ENCODE measurements around the gene NPTXR. TPM values are rescaled to one million over a fixed set of nuclear protein-coding genes. Genes with fewer than 3 reads are reported as not detected.

The NPTXR gene
- total RNA-seq, 1 experiment from 2014 or later: 129 TPM

DNA sequence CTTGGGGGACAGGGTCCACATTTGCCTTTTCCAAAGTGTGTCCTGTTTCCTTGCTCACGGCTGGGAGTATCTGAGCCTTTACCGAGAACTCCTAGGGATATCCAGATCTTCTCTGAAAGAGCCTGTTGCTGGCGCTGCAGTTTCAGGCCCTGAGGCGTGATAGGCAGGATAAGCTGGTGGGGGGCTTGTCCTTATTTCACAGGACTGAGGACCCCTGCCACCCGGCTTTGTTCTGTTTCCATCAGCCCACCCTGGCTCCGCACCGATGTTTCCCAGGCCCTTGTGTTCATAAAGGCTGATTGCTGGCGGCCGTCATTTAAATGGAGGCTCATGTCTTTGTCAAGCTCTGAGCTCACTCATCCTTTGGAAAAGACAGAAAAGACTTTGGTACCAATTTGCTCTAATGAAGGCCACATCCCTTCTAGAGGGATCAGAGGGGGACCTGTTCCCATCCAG is 9.4 kb upstream of the NPTXR start:
- DNase-seq (ENCODE audit: low spot score): no peak
- Histone ChIP-seq H3K36me3 (ENCODE audit: insufficient read depth, low read length, poor library complexity, severe bottlenecking) (no peaks in the 10 kb centered on the region), H3K4me3 (ENCODE audit: low read depth, low read length, poor library complexity, severe bottlenecking) (no peak overlapping the region), H3K4me1 (ENCODE audit: insufficient read depth, low read length, poor library complexity, severe bottlenecking) (peaks cover 5% of the 10 kb centered on the region), H3K9me3 (ENCODE audit: low read depth, low read length, poor library complexity, severe bottlenecking) (no peaks in the 10 kb centered on the region), H3K27ac (ENCODE audit: low read depth, low read length, poor library complexity, severe bottlenecking) (no peak overlapping the region), H3K27me3 (replicated peaks; ENCODE audit: insufficient read depth, low read depth, low read length, poor library complexity) (no peaks in the 10 kb centered on the region)
- ChIA-PET CTCF (interaction anchor here (0.5 to 1.1 kb wide), 2 partner anchors 84 to 266 kb away, joined by 3 read pairs; no protein-coding TSS in a partner anchor), POLR2A (ENCODE audit: low non-redundant PET) (no interaction called here)
- intact Hi-C loops (cut with micrococcal nuclease; ENCODE audit: unreplicated experiment): no loop called here
- no TSS peak for BruUV-seq (replicated peaks)
- no peak for TF ChIP-seq EZH2 (IDR thresholded peaks at IDR 0.05; ENCODE audit: borderline replicate concordance, low read depth, low read length, poor library complexity, severe bottlenecking)
- TF ChIP-seq, protein P1, sequence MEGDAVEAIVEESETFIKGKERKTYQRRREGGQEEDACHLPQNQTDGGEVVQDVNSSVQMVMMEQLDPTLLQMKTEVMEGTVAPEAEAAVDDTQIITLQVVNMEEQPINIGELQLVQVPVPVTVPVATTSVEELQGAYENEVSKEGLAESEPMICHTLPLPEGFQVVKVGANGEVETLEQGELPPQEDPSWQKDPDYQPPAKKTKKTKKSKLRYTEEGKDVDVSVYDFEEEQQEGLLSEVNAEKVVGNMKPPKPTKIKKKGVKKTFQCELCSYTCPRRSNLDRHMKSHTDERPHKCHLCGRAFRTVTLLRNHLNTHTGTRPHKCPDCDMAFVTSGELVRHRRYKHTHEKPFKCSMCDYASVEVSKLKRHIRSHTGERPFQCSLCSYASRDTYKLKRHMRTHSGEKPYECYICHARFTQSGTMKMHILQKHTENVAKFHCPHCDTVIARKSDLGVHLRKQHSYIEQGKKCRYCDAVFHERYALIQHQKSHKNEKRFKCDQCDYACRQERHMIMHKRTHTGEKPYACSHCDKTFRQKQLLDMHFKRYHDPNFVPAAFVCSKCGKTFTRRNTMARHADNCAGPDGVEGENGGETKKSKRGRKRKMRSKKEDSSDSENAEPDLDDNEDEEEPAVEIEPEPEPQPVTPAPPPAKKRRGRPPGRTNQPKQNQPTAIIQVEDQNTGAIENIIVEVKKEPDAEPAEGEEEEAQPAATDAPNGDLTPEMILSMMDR (conservative IDR thresholded peaks at IDR 0.05; ENCODE audit: low read depth, low read length): no peak

DNA sequence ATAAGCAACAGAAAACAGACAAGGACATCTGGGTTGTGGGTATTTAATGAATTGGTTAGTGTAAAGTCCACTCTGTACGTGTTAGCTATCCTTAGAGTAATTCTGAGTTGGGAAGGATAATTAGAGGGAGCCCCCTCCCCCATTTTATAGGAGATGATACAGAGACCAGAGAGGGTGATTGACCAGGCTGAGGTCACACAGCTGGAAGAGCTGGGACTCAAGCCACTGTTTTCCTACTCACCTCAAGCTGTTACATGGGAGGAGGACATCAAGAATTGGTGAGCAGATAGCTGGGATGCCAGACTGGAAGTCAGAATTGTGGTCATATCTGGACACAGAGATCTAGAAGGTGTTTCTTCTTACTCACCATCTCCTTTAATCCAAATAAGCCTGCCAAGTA is 8.7 kb upstream of the NPTXR start:
- CTCF ChIA-PET: no interaction called here
- POLR2A ChIA-PET (ENCODE audit: low non-redundant PET): no interaction called here
- intact Hi-C loops (cut with micrococcal nuclease; ENCODE audit: unreplicated experiment): no loop called here
- no TSS peak for BruUV-seq (replicated peaks)
- no peaks in the 10 kb centered on the region for H3K27me3 ChIP-seq (replicated peaks; ENCODE audit: insufficient read depth, low read depth, low read length, poor library complexity)
- H3K4me1 ChIP-seq (ENCODE audit: insufficient read depth, low read length, poor library complexity, severe bottlenecking): peaks cover 5% of the 10 kb centered on the region
- no peak for DNase-seq (ENCODE audit: low spot score)
- no peak overlapping the region for H3K4me3 ChIP-seq (ENCODE audit: low read depth, low read length, poor library complexity, severe bottlenecking)
- no peaks in the 10 kb centered on the region for H3K36me3 ChIP-seq (ENCODE audit: insufficient read depth, low read length, poor library complexity, severe bottlenecking)
- TF ChIP-seq, protein P1 (conservative IDR thresholded peaks at IDR 0.05; ENCODE audit: low read depth, low read length): no peak
- no peak for TF ChIP-seq EZH2 (IDR thresholded peaks at IDR 0.05; ENCODE audit: borderline replicate concordance, low read depth, low read length, poor library complexity, severe bottlenecking)
- no peaks in the 10 kb centered on the region for H3K9me3 ChIP-seq (ENCODE audit: low read depth, low read length, poor library complexity, severe bottlenecking)
- H3K27ac ChIP-seq (ENCODE audit: low read depth, low read length, poor library complexity, severe bottlenecking): no peak overlapping the region

DNA sequence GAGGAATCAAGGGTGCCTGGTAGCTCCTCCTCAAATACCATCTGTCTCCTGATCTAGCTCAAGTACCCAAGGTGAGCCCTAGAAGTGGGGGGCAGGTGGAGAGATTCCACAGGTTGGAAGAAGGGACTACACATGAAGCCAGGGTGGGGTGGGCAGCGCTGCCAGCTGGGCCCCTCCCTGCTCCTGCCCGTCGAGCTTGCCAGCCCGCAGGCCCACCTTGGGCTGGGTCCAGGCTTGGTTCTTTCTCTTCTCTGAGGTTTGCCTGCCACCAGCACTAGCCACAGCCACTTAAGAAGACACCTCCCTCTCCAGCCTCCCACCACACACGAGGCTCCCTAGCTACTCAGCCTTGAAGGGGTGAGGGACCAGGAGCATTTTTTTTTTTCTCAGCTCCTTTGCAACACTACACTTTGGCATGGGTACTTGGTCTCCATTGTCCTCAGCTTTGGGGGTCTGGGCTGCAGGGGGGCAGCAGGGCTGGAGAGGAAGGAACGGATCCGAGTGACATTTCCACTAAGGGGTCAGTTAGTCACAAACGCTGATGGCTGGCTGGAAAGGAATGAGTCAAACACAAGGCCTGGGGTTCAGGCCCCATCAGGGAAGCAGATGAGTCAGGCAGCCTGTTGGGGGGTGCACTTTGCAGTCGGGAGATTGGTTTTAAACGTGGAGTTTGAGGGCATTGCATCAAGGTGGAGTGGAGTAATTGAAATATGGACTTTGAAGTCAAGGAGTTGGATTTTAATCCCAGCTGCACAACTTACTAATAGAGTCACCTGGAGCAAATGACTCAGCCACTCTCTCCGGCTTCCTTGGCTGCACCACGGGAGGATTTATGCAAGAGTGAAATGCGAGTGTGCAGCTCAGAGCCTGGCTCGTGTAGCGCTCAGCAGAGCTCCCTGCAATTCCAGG is 7.4 kb upstream of the NPTXR start:
- intact Hi-C loops (cut with micrococcal nuclease; ENCODE audit: unreplicated experiment): no loop called here

More for the DNA sequence above, 7.4 kb upstream of the NPTXR start:
- Histone ChIP-seq H3K27ac (ENCODE audit: low read depth, low read length, poor library complexity, severe bottlenecking) (no peak overlapping the region), H3K27me3 (replicated peaks; ENCODE audit: insufficient read depth, low read depth, low read length, poor library complexity) (no peaks in the 10 kb centered on the region), H3K36me3 (ENCODE audit: insufficient read depth, low read length, poor library complexity, severe bottlenecking) (no peaks in the 10 kb centered on the region), H3K4me1 (ENCODE audit: insufficient read depth, low read length, poor library complexity, severe bottlenecking) (peaks cover 5% of the 10 kb centered on the region), H3K4me3 (ENCODE audit: low read depth, low read length, poor library complexity, severe bottlenecking) (no peak overlapping the region), H3K9me3 (ENCODE audit: low read depth, low read length, poor library complexity, severe bottlenecking) (no peaks in the 10 kb centered on the region)
- no peak for TF ChIP-seq EZH2 (IDR thresholded peaks at IDR 0.05; ENCODE audit: borderline replicate concordance, low read depth, low read length, poor library complexity, severe bottlenecking)
- TF ChIP-seq, protein P1 (conservative IDR thresholded peaks at IDR 0.05; ENCODE audit: low read depth, low read length): no peak
- ChIA-PET POLR2A (ENCODE audit: low non-redundant PET) (no interaction called here), CTCF (no interaction called here)
- DNase-seq (ENCODE audit: low spot score): no peak
- BruUV-seq (replicated peaks): no TSS peak
